HG02610 (cell line): Measurements from ENCODE around the gene SRRM2.

Source experiments
- ATAC-seq: cut with Tn5 transposase; IDR thresholded peaks from one replicate; pipeline ENCODE4 v1.9.1; 2021; ENCODE audit warnings: mild to moderate bottlenecking, moderate library complexity; ENCODE audit not compliant: unreplicated experiment

Gene SRRM2

DNA sequence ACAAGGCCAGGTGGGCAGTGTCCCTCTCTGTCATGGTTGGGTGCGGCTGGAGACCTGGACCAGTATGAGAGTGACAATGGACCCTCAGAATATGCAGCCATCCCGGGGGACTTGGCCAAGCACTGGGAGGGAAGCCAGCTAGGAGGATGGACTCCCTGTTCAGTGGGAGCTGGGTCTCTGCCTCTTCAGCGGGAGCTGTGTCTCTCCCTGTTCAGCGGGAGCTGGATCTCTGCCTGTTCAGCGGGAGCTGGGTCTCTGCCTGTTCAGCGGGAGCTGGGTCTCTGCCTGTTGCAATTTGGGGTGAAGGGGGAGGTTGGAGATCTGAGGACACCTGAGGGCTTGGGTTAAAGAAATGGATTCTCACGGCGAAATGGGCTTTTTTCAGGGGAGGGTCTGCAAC, 38.7 kb downstream of the SRRM2 start:
- no peak for ATAC-seq

DNA sequence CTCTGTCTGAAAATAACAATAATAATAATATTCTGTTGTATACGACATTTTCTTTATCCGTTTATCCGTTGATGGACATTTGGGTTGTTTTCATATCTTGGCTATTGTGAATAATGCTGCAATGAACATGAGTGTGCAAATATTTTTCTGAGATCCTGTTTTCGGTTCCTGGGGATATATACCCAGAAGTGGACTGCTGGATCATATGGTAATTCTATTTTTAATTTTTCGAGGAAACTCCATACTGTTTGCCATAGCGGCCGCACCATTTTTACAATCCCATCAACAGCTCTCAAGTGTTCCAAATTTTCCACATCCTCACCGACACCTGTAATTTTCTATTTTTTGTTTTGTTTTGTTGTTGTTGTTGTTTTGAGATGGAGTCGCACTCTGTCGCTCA, 40.5 kb downstream of the SRRM2 start:
- no peak for ATAC-seq

DNA sequence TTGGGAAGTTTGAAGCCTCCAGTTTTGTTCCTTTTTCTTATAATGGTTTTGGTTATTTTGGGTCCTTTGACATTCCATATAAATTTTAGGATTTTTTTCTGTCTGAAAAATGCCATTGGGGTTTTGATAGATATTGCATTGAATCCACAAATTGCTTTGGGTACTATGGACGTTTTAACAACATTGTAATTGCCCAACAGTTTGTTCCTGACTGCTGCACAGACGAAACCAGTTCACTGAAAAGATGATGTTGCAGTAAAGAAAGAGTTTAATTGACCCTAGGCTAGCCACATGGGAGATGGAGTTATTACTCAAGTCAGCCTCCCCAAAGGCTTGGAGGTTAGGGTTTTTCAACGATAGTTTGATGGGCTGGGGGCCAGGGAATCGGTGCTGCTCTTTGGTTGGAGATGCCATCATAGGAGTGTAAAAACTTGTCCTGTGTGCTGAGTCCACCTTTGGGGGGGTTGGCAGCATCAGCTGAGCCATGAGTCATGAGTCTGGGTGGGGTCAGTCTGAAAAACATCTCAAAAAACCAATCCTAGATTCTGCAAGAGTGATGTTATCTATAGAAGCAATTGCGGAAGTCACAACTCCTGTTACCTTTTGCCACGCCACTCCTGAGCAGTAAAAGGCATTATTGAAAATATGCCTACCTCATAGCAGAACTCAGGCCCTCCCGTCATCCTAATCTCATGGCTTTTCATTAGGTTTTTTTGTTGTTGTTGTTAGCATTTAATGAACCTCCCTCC, 43.1 kb downstream of the SRRM2 start:
- no peak for ATAC-seq

DNA sequence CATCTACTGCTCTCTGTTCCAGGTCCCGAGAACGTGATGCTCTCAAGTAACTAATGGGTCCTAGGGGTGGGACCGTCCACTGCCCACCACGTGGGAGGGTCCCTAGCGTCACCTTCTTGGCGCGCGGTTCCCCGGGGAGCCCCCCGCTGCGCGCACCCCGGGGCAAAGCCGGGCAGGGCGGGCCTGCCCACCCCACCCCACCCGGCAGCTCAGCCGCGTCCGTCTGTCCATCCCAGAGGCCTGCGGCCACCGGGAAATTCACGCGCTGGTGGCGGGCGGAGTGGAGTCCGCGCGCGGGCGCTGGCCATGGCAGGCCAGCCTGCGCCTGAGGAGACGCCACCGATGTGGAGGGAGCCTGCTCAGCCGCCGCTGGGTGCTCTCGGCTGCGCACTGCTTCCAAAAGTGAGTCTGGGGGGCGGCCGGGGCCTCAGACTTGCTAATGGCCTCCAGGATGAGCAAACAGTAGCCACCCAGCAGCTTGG, 46.3 kb downstream of the SRRM2 start:
- no peak for ATAC-seq

- no peak for ATAC-seq
These were observed 46.9 kb downstream of the SRRM2 start for GRCh38 chr16:2799205-2799858.

DNA sequence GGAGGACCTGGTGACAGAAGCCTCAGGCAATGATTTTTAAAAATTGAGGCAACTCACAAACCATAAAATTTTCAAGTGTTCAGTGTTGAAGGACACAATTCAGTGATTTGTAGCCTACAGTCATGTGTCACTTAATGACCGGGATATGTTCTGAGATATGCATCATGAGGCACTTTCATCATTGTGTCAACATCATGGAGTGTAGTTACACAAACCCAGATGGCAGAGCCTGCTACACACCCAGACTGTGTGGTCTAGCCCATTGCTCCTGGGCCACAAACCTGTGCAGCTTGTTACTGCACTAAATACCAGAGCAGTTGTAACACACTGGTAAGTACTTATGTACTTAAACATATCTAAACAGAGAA, 47.4 kb downstream of the SRRM2 start:
- no peak for ATAC-seq

DNA sequence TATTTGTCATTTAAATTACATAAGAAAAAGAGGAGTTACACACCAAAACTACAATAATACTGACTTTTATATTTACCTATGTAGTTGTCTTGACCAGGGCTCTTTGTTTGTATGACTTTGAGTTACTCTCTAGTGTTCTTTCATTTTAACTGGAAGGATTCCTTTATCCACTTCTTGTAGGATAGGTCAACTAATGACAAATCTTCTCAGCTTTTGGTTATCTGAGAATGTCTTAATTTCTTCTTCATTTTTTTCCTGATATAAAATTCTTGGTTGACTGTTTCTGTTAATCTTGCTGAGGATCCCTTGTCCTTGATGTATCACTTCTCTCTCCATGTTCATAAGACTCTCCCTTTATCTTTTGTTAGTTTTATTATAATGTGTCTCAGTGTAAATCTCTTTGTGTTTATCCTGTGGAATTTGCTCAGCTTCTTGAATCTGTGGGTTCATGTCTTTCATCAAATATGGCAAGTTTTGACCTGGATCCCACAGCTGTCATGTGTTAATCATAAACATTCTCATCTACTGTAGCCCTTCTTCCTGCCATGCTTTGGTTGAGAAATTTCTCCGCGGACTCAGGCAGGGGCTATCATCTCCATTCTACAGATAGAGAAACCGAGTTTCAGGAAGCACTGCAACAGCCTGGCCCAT, 51.2 kb downstream of the SRRM2 start:
- ATAC-seq: no peak

GRCh38 chr16:2804728-2805127, 52.3 kb downstream of the SRRM2 start:
- ATAC-seq: no peak

- ATAC-seq: no peak
These were observed 53.8 kb downstream of the SRRM2 start for GRCh38 chr16:2806286-2806685.

DNA sequence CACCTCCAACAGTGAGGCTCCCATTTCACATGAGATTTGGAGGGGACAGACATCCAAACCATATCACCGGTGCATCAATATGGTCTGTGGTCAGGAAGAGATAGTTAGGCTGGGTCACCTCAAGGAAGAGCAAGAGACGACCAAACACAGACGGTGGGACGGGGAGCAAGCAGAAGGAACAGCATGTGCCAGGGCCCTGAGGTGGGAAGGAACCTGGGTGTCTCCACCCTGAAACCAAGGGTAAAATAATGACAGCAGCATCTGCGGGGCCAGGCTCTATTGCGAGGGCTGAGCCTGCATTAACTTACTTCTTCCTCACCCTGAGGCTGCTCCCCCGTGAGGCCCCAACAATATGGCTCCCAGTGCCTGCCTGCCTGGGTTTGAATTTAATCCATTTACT, 55.7 kb downstream of the SRRM2 start:
- ATAC-seq: no peak

GRCh38 chr16:2809149-2809760, 56.8 kb downstream of the SRRM2 start:
- no peak for ATAC-seq

- no peak for ATAC-seq
These were observed 58.2 kb downstream of the SRRM2 start for GRCh38 chr16:2810651-2811050.

DNA sequence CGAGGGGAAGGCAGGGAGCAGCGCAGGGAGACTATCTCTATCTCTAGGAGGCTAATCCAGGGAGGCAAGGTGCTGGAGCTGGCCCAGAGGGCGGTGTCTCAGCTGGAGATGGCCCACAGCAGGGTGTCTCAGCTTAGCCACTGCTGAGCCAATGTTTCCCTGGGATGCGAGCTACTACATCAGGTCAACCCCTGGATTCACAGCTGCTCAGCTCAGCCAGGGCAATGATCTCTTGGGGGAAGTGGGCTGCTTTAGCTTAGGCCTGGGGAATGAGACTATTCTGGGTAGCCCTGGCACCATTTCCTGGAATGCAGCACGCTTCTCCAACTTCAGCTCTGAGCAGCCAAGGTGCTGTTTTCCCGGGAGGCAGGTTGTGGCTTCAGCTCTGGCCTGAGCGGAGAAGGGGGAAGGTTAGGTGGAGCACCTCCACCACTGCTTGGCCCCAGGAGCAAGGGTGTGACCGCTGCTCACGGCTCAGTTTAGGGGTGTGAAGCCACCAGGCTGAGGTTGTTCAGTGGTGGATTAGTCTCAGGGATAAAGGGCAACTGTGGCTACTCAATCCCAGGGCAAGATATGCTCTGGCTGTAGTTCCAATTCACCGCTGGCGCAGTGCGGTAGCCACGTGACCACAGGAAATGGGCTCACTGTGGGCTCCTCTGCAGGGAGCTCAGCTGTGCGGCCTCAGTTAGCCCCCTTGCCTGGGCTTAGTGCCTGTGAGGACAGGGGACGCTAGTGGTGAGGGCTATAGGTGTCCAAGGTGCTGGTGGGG, 59.4 kb downstream of the SRRM2 start:
- no peak for ATAC-seq

DNA sequence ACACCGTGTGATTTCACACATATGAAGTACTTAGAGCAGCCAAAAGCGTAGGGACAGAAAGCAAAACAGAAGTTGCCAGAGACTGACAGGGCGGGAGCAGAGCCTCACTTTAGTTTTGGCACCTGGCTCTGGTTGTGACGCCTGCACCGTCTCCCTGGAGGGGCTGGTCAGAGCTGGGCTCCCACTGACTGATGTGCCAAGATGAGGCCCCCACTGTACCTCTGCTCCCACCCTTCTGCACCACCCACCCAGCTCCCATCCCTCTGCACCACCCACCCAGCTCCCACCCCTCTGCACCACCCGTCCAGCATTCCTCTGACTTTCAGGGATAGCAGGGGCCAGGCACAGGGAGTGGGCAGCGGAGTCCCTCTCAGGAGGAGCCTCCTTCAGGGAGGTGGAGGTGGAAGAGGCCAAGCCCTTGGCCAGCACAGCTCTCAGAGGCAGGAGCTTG, 61.4 kb downstream of the SRRM2 start:
- ATAC-seq: no peak

- no peak for ATAC-seq
These were observed 62.3 kb downstream of the SRRM2 start for GRCh38 chr16:2814551-2815298.

- ATAC-seq: no peak
These were observed 62.9 kb downstream of the SRRM2 start for GRCh38 chr16:2815299-2815771.

DNA sequence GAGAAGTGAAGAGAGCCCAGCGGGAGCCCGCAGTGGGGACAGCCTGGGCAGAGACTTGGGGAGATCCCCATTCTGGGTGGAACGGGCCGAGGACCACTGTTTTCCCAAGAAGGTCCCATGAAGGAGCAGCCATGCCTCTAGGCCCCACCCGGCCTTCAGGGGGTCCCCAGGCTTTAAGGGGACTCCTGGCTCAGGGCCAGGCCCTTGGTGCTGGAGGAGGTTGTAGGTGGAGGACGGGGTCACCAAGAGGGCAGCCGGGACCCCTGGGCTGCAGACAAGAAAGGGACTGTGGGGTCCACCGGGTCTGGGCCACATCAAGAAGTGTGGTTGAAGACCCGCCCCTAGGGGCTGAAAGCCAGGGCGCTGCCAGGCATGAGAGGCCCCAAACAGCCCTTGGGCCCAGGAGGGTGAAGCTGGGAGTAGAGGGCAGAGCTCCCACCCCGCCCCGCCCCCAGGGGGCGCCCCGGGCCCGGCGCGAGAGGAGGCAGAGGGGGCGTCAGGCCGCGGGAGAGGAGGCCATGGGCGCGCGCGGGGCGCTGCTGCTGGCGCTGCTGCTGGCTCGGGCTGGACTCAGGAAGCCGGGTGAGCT, 64.4 kb downstream of the SRRM2 start, which contains the start of gene PRSS21:
PRSS21 (plus strand) TSS at position 487 of the 589 bp plus-strand sequence; CDS start at position 519, 32 bp downstream.
- ATAC-seq: no peak

DNA sequence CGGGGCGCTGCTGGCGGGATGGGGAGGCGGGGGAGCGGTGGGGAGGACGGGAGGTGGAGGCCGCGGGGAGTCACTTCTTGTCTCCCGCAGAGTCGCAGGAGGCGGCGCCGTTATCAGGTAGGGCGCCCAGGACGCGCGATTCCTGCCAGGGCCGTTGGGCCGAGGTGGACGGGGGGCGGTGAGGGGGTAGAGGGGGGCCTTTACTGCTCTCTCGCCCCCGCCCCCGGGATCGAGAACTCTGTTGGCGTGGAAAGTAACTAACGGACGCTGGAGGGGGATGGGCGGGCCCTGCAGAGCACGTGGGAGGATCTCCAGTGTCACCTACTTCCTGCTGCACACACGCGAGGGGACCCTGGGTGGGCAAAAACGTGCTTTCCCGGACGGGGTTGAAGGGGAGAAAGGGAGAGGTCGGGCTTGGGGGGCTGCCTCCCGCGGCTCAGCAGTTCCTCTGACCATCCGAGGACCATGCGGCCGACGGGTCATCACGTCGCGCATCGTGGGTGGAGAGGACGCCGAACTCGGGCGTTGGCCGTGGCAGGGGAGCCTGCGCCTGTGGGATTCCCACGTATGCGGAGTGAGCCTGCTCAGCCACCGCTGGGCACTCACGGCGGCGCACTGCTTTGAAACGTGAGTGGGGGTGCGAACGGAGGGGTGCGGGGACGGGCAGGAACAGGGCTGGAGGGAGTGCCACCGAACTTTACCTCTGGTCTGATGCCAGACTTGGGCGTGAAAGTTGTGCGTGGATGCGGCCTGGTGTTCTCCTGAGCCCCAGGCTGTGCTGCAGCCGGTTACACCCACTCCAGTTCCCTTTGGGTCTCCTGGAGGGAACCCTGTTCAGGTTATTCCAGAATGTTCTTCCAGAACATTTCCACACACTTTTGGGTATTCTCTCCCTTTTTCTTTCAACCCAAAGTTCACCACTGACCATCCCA, 65.2 kb downstream of the SRRM2 start:
- no peak for ATAC-seq
